Erythroblast (primary cell): Measurements from ENCODE around the gene WSCD1.

Experiments
- GATA1 ChIP-seq: IDR thresholded peaks from 2 replicates; pipeline ENCODE4 v1.6.1; 2011; ENCODE audit warnings: low read depth, mild to moderate bottlenecking, control low read depth, low read length, moderate library complexity
- POLR2A ChIP-seq: IDR thresholded peaks from 2 replicates; pipeline ENCODE4 v1.6.1; 2011; ENCODE audit warnings: mild to moderate bottlenecking, low read length

- no peak for TF ChIP-seq POLR2A
- TF ChIP-seq GATA1 = no peak
Observed at GRCh38 chr17:6102615-6103014, 32.4 kb downstream of the WSCD1 start.
